Mucosa of descending colon (tissue), 3 donors: Measurements from ENCODE around the gene AXIN2. TPM values are rescaled to one million over a fixed set of nuclear protein-coding genes. Genes with fewer than 3 reads are reported as not detected.

Experiments
- ATAC-seq: fragments of 200-7000 bp; cut with Tn5 transposase; one replicate; pipeline ENCODE4 v1.9.1; 2020; ENCODE audit warnings: mild to moderate bottlenecking, moderate library complexity
- DNase-seq, 3 donors: peaks; one replicate each; pipeline ENCODE4 v3.0.0-alpha.2; 2020
- H3K36me3 ChIP-seq: fragments of 200-600 bp; one replicate; pipeline ENCODE4 v1.8.0; 2021; ENCODE audit warnings: low read depth, mild to moderate bottlenecking
- H3K4me1 ChIP-seq: fragments of 200-600 bp; one replicate; pipeline ENCODE4 v1.8.0; 2021; ENCODE audit warnings: low read depth, mild to moderate bottlenecking
- H3K4me3 ChIP-seq: fragments of 200-600 bp; one replicate; pipeline ENCODE4 v1.8.0; 2021; ENCODE audit warnings: mild to moderate bottlenecking
- H3K9me3 ChIP-seq: fragments of 200-600 bp; one replicate; pipeline ENCODE4 v1.8.0; 2021; ENCODE audit warnings: mild to moderate bottlenecking
- intact Hi-C, 2 donors: fragments of 100-400 bp; cut with DNase I in 1 of 2; cut with micrococcal nuclease in 1 of 2; formaldehyde crosslinking; loops; one replicate each; pipeline versions ENCODE4 v1.11.0 to v1.11.1; 2022; cut with DNase I, micrococcal nuclease
- total RNA-seq, 3 donors: library from RNA; stranded (reverse); fragmentation: NEBNext Ultra II Directional in 2 of 3; extraction: Animal tissue kit (Norgen Biotek cat#: 25700) in 2 of 3; gene quantifications; one replicate each; pipeline versions ENCODE4 v1.2.1 to v1.2.4, GENCODE V29; 2021 to 2023
- TF ChIP-seq, protein P1 (sequence below): fragments of 200-600 bp; IDR thresholded peaks from one replicate; pipeline ENCODE4 v1.8.0; 2022; ENCODE audit warnings: antibody characterized with exemption, mild to moderate bottlenecking
- donor health status: DM: no; HTN: no; CAD: no; lungs with moderate emphysema.
- donor health status: DM: no; HTN: no; CAD: no.
- donor health status: DM: no; HTN: yes; CAD: no.

The AXIN2 gene
- total RNA-seq, 3 donors from 2014 or later, result 27.6 to 63.3 (median 39.3) TPM

DNA sequence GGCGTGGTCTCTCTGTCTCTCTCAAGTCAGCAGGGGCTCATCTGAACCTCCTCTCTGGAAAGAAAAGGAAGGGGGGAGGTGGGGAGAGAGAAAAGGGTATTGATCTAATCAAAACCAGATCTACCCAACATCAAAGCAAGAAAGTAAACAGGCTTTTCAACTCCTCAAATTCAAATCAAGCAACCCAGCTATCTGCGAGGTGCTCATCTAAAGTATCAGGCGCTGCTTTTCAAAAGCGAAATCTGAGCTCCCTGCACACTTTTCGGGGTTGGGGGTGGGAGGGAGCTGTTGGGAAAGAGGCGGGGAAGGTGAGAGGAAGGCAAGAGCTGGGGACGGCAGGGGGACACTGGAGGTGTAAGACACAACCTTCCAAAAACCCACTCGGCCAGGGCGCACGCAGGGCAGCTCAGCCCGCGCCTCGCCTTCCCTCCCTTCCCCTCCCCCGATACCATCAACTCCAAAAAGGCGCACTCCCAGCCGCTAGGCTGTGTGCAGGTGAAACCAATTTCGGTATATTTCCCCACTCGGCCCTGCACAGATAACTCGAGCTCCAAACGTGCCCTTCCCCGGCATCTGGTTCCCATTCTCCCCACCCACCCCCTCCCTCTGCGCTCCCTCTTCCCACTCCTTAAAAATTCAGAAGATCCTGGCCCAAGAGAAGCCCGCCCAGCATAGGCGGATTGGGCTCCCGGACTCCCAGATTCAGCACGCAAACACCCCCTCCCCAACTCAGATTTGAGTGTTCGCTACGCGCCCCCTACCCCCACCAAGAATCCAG is 2.6 kb downstream of the AXIN2 start:
- Histone ChIP-seq H3K36me3 (no peaks in the 10 kb centered on the region), H3K4me1 (peaks cover 40% of the 10 kb centered on the region), H3K9me3 (no peaks in the 10 kb centered on the region), H3K4me3 (peak overlapping the region; percentile 72)
- TF ChIP-seq, protein P1, sequence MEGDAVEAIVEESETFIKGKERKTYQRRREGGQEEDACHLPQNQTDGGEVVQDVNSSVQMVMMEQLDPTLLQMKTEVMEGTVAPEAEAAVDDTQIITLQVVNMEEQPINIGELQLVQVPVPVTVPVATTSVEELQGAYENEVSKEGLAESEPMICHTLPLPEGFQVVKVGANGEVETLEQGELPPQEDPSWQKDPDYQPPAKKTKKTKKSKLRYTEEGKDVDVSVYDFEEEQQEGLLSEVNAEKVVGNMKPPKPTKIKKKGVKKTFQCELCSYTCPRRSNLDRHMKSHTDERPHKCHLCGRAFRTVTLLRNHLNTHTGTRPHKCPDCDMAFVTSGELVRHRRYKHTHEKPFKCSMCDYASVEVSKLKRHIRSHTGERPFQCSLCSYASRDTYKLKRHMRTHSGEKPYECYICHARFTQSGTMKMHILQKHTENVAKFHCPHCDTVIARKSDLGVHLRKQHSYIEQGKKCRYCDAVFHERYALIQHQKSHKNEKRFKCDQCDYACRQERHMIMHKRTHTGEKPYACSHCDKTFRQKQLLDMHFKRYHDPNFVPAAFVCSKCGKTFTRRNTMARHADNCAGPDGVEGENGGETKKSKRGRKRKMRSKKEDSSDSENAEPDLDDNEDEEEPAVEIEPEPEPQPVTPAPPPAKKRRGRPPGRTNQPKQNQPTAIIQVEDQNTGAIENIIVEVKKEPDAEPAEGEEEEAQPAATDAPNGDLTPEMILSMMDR, result no peak
- peak in 2 of 3 donors; percentile 30 to 58 for DNase-seq
- no peak for ATAC-seq
- intact Hi-C loops, result loop anchor here in 1 of 2 donors (10.0 kb wide), 1 partner anchor 104 kb away; no protein-coding TSS in a partner anchor

DNA sequence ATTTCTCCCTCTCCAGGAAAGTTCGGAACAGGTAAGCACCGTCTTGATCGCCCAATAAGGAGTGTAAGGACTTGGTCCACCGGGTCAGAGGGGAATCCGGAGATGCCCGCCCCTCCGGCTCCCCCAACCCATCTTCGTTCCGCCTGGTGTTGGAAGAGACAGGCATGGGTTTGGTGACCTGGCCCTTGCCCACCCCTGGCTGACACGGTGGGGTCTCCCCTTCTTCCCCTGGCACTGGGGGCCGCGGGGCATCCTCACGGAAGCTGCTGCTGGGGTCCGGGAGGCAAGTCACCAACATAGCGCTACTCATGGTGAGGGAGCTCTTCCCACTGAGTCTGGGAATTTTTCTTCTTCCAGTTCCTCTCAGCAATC is 3.2 kb downstream of the AXIN2 start:
- Histone ChIP-seq H3K4me3 (no peak overlapping the region), H3K4me1 (peaks cover 43% of the 10 kb centered on the region), H3K36me3 (no peaks in the 10 kb centered on the region), H3K9me3 (no peaks in the 10 kb centered on the region)
- intact Hi-C loops, result loop anchor here in 1 of 2 donors (10.0 kb wide), 1 partner anchor 103 kb away; no protein-coding TSS in a partner anchor
- TF ChIP-seq, protein P1, result no peak
- DNase-seq (peak in 1 of 3 donors; percentile 41), ATAC-seq (no peak)

DNA sequence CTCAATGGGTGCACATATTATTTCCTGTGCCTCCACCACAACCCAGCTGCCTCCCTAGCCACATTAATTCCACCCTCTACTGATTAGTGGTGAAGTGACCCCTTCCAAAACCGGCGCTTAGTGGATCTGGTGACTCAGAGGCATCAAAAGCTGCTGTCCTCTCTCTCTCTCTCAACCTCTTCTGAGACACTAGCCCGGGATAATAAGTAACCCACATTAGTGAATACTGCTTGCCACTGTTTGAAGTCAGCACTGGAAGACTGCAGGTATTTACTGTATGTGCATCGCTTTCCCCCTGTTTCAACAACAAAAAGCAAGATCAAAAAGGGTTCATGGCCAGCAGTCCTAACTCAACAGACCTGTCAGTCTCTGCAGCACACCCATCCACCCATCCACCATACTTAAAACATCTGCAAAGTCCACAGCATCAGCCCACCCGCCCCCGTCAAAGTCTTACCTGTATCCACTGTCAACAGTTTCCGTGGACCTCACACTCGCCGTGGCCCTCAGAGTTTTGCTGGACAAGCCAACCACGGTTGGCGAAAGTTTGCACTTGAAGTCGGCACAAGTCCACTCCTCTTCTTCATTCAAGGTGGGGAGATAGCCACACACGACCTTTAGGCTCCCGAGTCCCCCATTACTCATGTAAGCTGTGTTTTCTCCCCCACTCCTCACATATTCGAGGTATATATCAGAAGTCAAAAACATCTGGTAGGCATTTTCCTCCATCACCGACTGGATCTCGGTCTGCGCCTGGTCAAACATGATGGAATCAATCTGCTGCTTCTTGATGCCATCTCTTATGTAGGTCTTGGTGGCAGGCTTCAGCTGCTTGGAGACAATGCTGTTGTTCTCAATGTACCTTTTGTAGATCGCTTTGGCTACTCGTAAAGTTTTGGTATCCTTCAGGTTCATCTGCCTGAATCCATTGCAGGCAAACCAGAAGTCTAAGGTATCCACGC is 3.8 kb downstream of the AXIN2 start:
- ATAC-seq, result peak; percentile 14
- peak in 2 of 3 donors; percentile 39 to 51 for DNase-seq
- Histone ChIP-seq H3K4me3 (no peak overlapping the region), H3K9me3 (no peaks in the 10 kb centered on the region), H3K4me1 (peaks cover 49% of the 10 kb centered on the region), H3K36me3 (no peaks in the 10 kb centered on the region)
- TF ChIP-seq, protein P1, result no peak
- intact Hi-C loops, result loop anchor here (2.0 to 10.0 kb wide), 2 partner anchors 103 to 263 kb away; no protein-coding TSS in a partner anchor

DNA sequence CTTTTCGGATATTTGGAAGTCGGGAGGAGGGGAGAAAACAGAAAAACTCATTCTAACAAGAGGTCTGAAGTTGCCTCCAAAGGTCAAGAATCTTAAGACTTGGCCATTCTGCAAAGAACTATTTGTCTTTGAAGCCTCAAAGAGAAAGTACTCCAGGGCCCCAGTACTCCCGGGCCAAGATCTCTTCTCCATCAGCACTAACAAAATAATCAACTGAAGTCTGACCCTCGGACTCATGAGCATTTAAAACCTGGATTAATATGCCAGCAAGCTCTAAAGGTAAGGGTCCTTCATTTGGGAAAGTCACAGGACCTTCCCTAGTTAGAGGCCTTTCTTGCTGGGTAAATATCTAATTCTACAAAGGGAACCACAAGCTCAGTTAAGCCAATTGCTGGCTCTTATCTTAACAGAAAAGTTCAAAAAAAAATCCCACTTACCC is 4.5 kb downstream of the AXIN2 start:
- Histone ChIP-seq H3K4me3 (no peak overlapping the region), H3K36me3 (no peaks in the 10 kb centered on the region), H3K9me3 (no peaks in the 10 kb centered on the region), H3K4me1 (peaks cover 47% of the 10 kb centered on the region)
- ATAC-seq (no peak), DNase-seq (no peak)
- TF ChIP-seq, protein P1, result no peak
- intact Hi-C loops, result loop anchor here (2.0 to 10.0 kb wide), 2 partner anchors 102 to 262 kb away; no protein-coding TSS in a partner anchor
